ENCODE data around the gene PLB1.

GRCh38 chr2:28579606-28580005 is 83.7 kb downstream of the PLB1 start:
- TF ChIP-seq POLR2AphosphoS5 (IDR thresholded peaks at IDR 0.05; ENCODE audit: low read depth), result no peak
- TF ChIP-seq CTCF (IDR thresholded peaks at IDR 0.05; ENCODE audit: insufficient read depth, low read length), result no peak
- TF ChIP-seq SPI1 (IDR thresholded peaks at IDR 0.05; ENCODE audit: borderline replicate concordance, low read depth), result no peak
- TF ChIP-seq GABPA (IDR thresholded peaks at IDR 0.05; ENCODE audit: low read depth), result no peak
